Rectal smooth muscle tissue (tissue), 1 donor: Measurements from ENCODE around the gene TRMT2A.

Source experiments
- H3K27ac ChIP-seq: one replicate; pipeline ENCODE4 v1.7.0; 2013; ENCODE audit warnings: low read depth, low read length, inconsistent platforms
- H3K27me3 ChIP-seq: one replicate; pipeline ENCODE4 v1.7.0; 2013; ENCODE audit warnings: low read length; ENCODE audit not compliant: control insufficient read depth, insufficient read depth
- H3K36me3 ChIP-seq: one replicate; pipeline ENCODE4 v1.7.0; 2013; ENCODE audit warnings: low read length; ENCODE audit not compliant: control insufficient read depth, insufficient read depth
- H3K4me1 ChIP-seq: one replicate; pipeline ENCODE4 v1.7.0; 2013; ENCODE audit warnings: low read length; ENCODE audit not compliant: control insufficient read depth, insufficient read depth
- H3K4me3 ChIP-seq: one replicate; pipeline ENCODE4 v1.7.0; 2013; ENCODE audit warnings: low read length
- H3K9ac ChIP-seq: one replicate; pipeline ENCODE4 v1.7.0; 2013; ENCODE audit warnings: low read length

Gene TRMT2A

DNA sequence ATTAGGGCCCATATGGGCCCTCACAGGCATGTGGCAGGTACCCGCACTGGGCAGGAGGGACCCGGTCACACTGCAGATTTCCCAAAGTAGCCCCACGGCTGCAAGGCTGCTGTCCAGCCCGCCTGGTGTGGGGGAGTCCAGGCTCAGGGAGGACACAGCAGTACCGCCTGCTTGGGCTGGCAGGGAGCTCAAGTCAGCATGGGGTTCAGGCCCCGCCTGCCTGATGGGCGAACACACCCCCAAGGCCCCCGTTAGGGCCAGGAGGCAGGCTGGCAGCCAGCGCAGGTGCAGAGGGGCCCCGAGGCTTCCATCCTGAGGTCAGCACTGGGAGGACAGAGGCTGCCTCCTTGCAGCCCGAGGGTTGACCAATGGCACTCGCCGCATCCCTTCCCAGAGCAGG is 20.1 kb upstream of the TRMT2A start:
- Histone ChIP-seq H3K4me3 (no peak overlapping the region), H3K27me3 (no peaks in the 10 kb centered on the region), H3K9ac (no peak overlapping the region), H3K4me1 (peaks cover 17% of the 10 kb centered on the region), H3K27ac (no peak overlapping the region), H3K36me3 (peaks cover 6% of the 10 kb centered on the region)

DNA sequence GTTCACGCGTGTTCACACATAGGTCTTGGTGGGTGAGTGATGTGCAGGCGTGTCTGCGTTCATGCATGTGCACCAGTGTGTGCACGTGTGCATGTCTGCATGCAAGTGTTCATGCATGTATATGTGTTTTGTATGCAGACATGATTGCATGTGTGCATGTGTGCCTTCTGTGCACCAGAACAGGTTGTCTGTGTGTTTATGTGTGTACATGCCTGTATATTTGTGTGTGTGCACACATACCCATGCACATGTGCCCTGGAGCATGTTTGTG is 19.5 kb upstream of the TRMT2A start:
- Histone ChIP-seq H3K4me1 (peaks cover 17% of the 10 kb centered on the region), H3K9ac (no peak overlapping the region), H3K27ac (no peak overlapping the region), H3K4me3 (no peak overlapping the region), H3K36me3 (peaks cover 4% of the 10 kb centered on the region), H3K27me3 (no peaks in the 10 kb centered on the region)

DNA sequence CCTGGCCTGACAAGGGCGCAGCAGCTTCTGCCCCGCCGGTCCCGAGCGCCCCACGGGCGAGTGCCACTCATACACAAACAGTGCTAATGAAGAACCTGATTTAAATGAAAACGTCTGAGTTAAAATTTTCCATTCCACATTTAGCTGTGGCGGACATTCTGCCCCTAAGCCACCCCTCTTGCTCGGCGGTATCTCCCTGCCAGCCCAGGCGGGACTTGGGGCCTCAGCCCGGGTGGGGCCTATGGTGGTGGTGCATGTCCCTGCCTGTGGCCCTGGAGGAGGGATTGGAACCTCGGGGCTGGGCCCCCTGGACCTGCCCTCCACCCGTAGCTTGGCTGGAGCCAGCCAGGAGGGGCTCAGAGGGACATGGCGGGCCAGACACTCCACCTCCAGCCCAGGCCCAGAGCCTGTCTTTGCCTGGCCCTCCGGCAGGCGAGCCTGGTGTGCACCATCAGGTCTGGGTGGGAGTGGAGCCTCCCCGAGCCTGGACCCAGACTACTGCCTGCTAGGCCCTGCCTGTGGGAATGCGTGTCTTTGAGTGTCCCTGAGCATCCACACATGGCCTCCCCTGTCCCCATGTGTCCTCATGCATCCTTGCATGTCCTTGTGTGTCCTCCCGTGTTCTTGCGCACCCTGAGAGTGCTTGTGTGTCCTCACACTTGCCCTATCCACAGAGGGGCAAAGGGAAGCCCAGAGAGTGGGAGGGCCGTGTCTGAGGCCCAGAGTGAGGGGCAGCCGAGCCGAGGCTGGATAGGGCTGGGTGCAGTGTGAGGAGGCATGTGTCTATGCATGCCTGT is 19.0 kb upstream of the TRMT2A start:
- Histone ChIP-seq H3K4me1 (peaks cover 17% of the 10 kb centered on the region), H3K27me3 (no peaks in the 10 kb centered on the region), H3K9ac (no peak overlapping the region), H3K27ac (no peak overlapping the region), H3K4me3 (no peak overlapping the region), H3K36me3 (peaks cover 4% of the 10 kb centered on the region)

DNA sequence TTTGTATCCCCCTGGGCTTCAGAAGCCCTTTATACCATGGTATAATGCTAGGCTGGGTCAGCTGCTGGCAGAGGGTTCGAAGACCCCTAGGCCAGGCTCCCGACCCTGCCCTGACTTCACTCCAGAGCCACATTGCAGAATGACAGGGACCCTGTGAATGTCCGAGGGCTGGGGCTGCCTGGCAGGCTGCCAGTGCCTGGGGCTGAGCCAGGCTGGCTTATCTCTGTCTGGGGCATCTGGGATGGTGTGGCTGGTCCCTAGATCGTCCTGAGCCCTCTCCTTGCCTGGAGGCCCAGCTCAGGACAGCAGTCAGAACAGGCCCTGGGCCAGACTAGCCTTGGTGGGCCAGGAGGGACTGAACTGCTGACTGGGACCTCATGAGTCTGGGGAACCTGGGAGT is 18.2 kb upstream of the TRMT2A start:
- H3K4me3 ChIP-seq: no peak overlapping the region
- H3K9ac ChIP-seq: no peak overlapping the region
- no peaks in the 10 kb centered on the region for H3K27me3 ChIP-seq
- peaks cover 19% of the 10 kb centered on the region for H3K4me1 ChIP-seq
- H3K36me3 ChIP-seq: peaks cover 4% of the 10 kb centered on the region
- H3K27ac ChIP-seq: no peak overlapping the region

DNA sequence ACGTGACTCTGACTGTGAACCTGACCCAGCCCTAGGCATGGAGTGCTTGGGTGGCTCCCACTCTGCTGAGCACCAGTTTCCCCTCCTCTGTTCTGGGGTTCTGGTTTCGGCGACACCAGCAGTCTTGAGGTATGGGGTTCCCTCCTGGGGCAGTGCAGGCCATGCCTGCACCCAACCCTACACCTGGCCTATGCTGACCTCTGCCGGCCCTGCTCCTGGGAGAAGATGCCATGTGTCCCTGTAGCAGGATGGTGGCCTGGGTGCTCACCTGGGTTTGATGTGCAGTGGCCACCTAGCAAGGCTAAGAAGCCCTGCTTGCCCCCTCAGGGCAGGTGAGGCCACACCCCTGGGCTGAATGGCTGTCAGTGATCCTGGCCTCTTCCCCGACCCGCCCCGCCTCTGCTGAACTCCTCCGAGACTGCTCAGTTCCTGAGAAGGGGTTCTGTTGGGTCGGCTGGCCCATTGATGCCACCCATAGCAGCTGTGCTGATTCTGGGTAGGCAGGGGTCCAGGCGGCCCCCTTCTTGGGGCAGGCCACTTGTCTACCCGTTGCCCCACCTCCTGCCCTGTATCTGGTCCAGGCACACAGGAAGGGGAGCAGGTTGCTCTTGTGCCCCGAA is 17.0 kb upstream of the TRMT2A start:
- Histone ChIP-seq H3K36me3 (no peaks in the 10 kb centered on the region), H3K27ac (no peak overlapping the region), H3K9ac (no peak overlapping the region), H3K4me1 (peaks cover 19% of the 10 kb centered on the region), H3K27me3 (no peaks in the 10 kb centered on the region), H3K4me3 (no peak overlapping the region)

DNA sequence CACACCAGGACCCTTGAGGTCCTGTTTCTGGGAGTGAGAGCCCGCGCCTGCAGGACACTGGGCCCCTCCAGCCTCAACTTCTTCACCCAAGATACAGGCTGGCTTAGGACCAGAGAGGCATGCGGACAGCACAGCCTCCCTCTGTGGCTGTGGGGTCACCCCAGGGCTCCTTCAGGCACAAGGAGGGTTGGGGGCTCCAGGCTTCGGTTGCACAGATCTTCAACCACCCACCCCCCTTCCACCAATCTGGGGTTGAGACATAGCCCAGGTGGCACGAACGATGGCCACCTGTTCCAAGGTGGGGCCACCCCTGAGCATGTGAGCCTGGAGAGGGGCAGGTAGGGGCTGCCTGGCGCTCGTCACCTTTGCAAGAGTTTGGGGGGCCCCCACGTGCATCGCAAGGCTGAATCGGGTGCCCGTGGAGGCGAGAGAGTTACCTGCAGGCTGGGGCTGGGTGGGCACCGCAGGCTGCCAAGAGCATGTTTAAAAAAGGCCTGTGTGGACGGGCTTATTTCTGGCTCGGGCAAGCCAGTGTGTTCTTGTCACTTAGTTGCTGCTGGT is 15.7 kb upstream of the TRMT2A start:
- Histone ChIP-seq H3K36me3 (no peaks in the 10 kb centered on the region), H3K27ac (no peak overlapping the region), H3K4me3 (peak overlapping the region; percentile 81), H3K27me3 (no peaks in the 10 kb centered on the region), H3K4me1 (peaks cover 18% of the 10 kb centered on the region), H3K9ac (peak overlapping the region; percentile 72)

DNA sequence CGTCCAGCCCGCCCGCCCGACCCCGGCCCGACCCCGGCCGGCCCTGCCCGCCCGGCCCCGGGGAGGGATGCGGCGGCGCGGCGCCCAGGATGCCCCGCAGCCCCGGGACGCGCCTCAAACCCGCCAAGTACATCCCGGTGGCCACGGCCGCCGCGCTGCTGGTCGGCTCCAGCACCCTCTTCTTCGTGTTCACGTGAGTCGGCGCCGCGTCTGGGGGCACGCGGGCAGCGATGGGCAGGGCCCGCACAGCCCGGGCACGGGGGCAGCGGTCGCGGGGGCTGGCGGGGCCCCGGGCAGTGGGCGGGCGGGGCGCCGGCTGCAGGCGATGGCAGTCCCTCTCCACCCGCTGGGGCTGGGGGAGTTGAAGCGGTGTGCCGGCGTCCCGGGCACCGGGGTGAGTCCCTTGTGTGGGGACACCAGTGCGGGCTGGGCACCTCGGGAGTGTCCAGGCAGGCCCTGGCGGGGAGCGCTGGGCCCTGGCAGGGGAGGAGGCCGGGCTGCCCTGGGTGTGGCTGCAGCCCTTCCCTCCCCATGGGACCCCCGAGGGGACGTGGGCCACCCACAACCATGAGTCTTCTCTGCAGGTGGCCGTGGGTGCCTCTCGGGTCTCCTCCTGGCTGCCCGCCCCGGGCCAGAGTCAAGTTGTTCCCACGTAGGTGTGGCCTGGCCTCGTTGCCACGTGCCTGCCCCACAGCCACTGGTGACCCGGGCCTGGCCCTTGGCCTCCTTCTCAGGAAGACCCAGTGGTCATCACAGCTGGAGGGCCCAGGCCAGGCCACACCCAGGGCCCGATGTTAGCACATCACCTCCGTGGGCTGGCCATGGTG is 15.0 kb upstream of the TRMT2A start:
- peak overlapping the region; percentile 81 for H3K4me3 ChIP-seq
- H3K9ac ChIP-seq: peak overlapping the region; percentile 72
- H3K27ac ChIP-seq: no peak overlapping the region
- peaks cover 11% of the 10 kb centered on the region for H3K4me1 ChIP-seq
- no peaks in the 10 kb centered on the region for H3K36me3 ChIP-seq
- H3K27me3 ChIP-seq: no peaks in the 10 kb centered on the region

DNA sequence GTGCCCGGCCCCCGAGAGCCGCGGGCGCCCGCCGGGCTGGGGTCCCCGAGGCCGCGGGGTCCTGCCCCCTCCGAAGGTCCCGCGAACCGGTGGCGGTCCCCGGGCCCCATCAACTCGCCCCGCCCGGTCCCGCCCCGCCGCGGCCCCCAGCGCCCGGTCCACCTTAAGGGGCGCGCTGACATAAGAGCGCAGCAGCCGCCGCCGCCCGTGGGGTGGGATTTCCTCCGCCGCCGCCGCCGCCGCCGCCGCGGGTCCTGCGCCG is 14.5 kb upstream of the TRMT2A start, which contains the start of gene ZDHHC8:
Gene ZDHHC8, plus strand, starts transcription at position 208 of the 262 bp plus-strand sequence. CDS start 144 bp downstream, outside the sequence.
- peak within 1 kb of the TSS; percentile 80 for H3K9ac ChIP-seq
- H3K27ac ChIP-seq: peak within 1 kb of the TSS; percentile 86
- H3K4me1 ChIP-seq: peaks cover 9% of the 10 kb centered on the region
- H3K27me3 ChIP-seq: no peaks in the 10 kb centered on the region
- no peaks in the 10 kb centered on the region for H3K36me3 ChIP-seq
- H3K4me3 ChIP-seq: peak within 1 kb of the TSS; percentile 81

DNA sequence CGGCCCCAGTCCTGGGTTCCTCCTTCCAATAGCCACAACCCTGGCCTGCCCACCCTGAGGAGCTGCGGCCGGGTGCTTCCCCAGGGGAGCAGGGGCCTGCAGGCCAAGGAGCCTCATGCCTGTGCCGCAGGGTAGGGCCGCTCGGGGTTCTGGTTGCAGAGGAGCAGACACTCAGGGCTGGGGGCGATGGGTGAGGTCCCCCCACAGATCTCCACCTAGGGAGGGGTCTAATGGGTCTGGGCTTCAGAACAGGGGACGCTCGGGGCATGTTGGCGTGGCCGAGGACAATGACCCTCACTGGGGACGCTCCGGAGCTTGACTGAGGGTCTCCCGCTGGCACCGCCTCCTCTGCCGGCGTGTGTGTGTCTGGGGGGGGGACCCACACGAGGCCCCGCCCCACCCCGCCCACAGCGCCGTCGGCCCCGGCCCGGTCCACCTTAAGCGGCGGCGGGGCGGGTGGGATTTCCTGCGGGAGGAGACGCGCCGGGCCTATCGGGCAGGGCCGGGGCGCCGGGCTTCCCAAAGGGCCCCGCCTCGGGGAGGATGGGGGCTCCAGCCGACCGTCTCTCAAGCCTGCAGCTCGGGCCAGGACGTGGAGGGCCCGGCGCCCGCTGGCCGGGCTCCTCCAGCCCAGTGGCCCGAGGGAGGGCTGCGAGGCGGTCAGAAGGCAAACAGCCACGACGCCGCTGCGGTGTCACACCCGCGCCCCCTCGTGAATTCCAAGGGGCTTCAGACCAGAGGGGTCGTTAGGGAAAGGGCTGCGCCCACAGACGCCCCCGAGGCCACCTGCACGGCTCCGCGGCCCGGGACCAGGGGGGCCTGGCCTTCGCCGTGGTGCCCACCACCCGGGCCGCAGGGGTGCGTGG is 13.9 kb upstream of the TRMT2A start:
- peak overlapping the region; percentile 86 for H3K27ac ChIP-seq
- H3K4me3 ChIP-seq: peak overlapping the region; percentile 75
- peaks cover 9% of the 10 kb centered on the region for H3K4me1 ChIP-seq
- H3K36me3 ChIP-seq: no peaks in the 10 kb centered on the region
- peak overlapping the region; percentile 80 for H3K9ac ChIP-seq
- H3K27me3 ChIP-seq: no peaks in the 10 kb centered on the region

DNA sequence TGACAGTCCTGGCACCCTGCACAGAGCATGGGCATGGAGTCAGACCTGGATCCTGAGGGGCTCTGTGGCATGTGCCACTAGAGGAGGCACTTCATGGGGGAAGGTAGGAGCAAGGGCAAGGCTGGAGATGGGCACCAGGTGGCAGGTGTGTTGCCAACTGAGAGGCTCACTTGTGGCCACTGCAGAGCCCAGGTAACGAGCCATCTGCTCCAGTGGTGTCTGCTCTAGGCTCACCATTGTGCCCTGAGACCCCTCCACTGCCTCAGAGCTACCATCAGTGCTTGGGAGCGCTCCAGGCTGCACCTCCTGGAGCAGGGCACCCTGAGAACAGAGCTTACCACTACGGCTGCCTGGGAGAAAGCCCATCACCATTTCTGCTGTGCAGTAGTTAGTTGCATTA is 13.3 kb upstream of the TRMT2A start:
- H3K4me3 ChIP-seq: no peak overlapping the region
- peak overlapping the region; percentile 86 for H3K27ac ChIP-seq
- H3K9ac ChIP-seq: no peak overlapping the region
- H3K27me3 ChIP-seq: no peaks in the 10 kb centered on the region
- no peaks in the 10 kb centered on the region for H3K36me3 ChIP-seq
- H3K4me1 ChIP-seq: peaks cover 9% of the 10 kb centered on the region

DNA sequence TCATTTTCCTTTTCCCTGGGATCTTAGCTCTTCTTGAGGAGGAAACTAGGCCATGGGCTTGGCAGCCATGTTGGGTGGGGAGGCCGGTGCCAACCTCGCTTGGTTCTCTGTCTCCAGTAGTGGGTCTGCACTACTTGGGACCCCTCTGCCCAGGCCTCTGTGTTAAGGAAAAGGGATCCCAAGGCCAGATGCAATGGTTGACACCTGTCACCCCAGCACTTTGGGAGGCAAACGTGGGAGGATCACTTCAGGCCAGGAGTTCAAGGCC is 12.7 kb upstream of the TRMT2A start:
- H3K36me3 ChIP-seq: no peaks in the 10 kb centered on the region
- no peaks in the 10 kb centered on the region for H3K27me3 ChIP-seq
- H3K4me1 ChIP-seq: peaks cover 9% of the 10 kb centered on the region
- no peak overlapping the region for H3K4me3 ChIP-seq
- no peak overlapping the region for H3K27ac ChIP-seq
- H3K9ac ChIP-seq: no peak overlapping the region
